Esophagus (tissue), 2 donors: ENCODE measurements around the gene RASGEF1C. TPM values are rescaled to one million over a fixed set of nuclear protein-coding genes. Genes with fewer than 3 reads are reported as not detected.

ENCODE experiments used
- H3K27ac ChIP-seq, 2 donors: one replicate each; pipeline ENCODE4 v1.5.1; 2013; ENCODE audit warnings: low read depth in 2 of 2, mild to moderate bottlenecking in 2 of 2, inconsistent platforms in 1 of 2, low read length in 1 of 2, moderate library complexity in 1 of 2
- H3K27me3 ChIP-seq, 2 donors: one replicate each; pipeline ENCODE4 v1.6.1; 2013; ENCODE audit warnings: low read length in 2 of 2, control low read depth in 1 of 2, mild to moderate bottlenecking in 1 of 2; ENCODE audit not compliant: insufficient read depth in 2 of 2, control insufficient read depth in 1 of 2
- H3K36me3 ChIP-seq, 2 donors: one replicate each; pipeline ENCODE4 v1.6.1; 2013; ENCODE audit warnings: low read length in 1 of 2; ENCODE audit not compliant: control insufficient read depth in 2 of 2, insufficient read depth in 2 of 2
- H3K4me1 ChIP-seq, 2 donors: one replicate each; pipeline ENCODE4 v1.6.1; 2013; ENCODE audit warnings: low read length in 1 of 2; ENCODE audit not compliant: control insufficient read depth in 2 of 2, insufficient read depth in 2 of 2
- H3K4me3 ChIP-seq, 2 donors: one replicate each; pipeline ENCODE4 v1.5.1; 2013; ENCODE audit warnings: low read length in 2 of 2, mild to moderate bottlenecking in 2 of 2, low read depth in 1 of 2, moderate library complexity in 1 of 2
- H3K9me3 ChIP-seq, 2 donors: one replicate each; pipeline ENCODE4 v1.6.1; 2013; ENCODE audit warnings: mild to moderate bottlenecking in 2 of 2, low read depth in 1 of 2, low read length in 1 of 2, moderate library complexity in 1 of 2; ENCODE audit not compliant: control insufficient read depth in 2 of 2, insufficient read depth in 1 of 2
- WGBS, 2 donors: extraction: QIAGEN DNeasy Blood & Tissue Kit; methylation state at CpG; one replicate each; pipeline ENCODE4 v1.1.7; 2013; 5-methylcytosine and 5-hydroxymethylcytosine counted together
- polyA plus RNA-seq, 2 donors: library from polyadenylated mRNA; stranded (reverse); fragments of 200-250 nt; gene quantifications; one replicate each; pipeline ENCODE4 v1.2.3, GENCODE V29; 2013
- donor health status: healthy with polysubstance abuse.
- donor health status: Bipolar disorder and iron deficiency.

Gene RASGEF1C
- polyA plus RNA-seq, 2 donors: 0.04 to 0.13 TPM

DNA sequence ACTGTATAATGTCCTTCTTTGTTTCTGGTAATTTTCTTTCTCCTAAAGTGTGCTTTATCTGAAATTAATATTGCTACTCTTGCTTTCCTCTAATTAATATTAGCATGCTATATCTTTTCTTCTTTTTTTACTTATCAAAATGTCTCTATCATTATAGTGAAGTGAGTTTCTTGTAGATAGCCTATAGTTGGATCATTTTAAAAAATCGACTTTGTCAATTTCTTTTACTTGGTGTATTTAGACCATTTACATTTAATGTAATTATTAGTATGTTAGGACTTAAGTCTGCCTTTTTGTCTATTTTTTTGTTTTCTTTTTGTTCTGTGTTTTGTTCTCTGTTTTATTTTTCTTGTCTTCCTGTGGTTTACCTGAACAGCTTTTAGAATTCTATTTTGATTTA lies 102.0 kb downstream of the RASGEF1C start:
- H3K27me3 ChIP-seq: no peaks in the 10 kb centered on the region
- no peaks in the 10 kb centered on the region for H3K36me3 ChIP-seq
- no peak overlapping the region for H3K4me3 ChIP-seq
- no peak overlapping the region for H3K27ac ChIP-seq
- WGBS, 2 donors: 89 to 94% methylated on average over 1 of the region's 1 CpG
- H3K9me3 ChIP-seq: peaks cover 0 to 6% of the 10 kb centered on the region in 2 donors
- H3K4me1 ChIP-seq: no peaks in the 10 kb centered on the region

DNA sequence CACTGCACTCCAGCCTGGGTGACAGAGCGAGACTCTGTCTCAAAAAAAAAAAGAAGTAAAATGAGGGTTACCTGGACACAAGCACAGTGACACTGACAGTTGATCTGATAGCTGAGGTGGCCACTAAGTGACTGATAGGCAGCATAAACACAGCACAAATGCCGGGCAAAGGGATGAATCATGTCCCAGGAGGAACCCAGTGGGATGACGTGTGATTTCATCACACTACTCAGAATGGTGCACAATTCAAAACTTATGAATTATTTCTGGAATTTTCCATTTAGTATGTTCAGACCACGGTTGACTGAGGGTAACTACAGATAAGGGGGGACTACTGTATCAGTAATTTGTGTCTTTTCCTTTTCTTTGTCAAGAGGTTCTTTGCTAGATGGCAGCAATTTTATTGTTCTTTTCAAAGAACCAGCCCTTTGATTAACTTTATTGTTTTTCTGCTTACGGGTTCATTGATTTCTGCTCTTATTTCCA lies 103.1 kb downstream of the RASGEF1C start:
- H3K27ac ChIP-seq: no peak overlapping the region
- WGBS, 2 donors: 79 to 80% methylated on average over 5 of the region's 5 CpGs
- no peak overlapping the region for H3K4me3 ChIP-seq
- H3K9me3 ChIP-seq: peaks cover 0 to 6% of the 10 kb centered on the region in 2 donors
- H3K27me3 ChIP-seq: peaks cover 0 to 2% of the 10 kb centered on the region in 2 donors
- H3K36me3 ChIP-seq: no peaks in the 10 kb centered on the region
- H3K4me1 ChIP-seq: no peaks in the 10 kb centered on the region

DNA sequence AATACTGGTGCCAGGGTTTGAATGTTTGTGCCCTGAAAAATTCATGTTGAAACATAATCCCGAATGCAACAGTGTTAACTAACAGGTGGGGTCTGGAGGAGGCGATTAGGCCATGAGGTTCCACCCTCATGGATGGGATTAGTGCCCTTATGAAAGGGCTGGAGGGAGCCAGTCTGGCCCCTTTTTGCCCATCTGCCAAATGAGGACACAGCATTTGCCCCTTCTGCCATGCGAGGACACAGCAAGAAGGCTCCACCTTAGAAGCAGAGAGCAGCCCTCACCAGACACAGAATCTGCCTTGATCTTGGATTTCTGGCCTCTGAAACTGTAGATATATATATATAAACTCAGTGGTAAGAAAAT lies 104.9 kb downstream of the RASGEF1C start:
- H3K27me3 ChIP-seq: peaks cover 0 to 2% of the 10 kb centered on the region in 2 donors
- no peak overlapping the region for H3K4me3 ChIP-seq
- peaks cover 0 to 6% of the 10 kb centered on the region in 2 donors for H3K9me3 ChIP-seq
- H3K36me3 ChIP-seq: no peaks in the 10 kb centered on the region
- 85 to 88% methylated on average over 3 of the region's 3 CpGs for WGBS, 2 donors
- no peaks in the 10 kb centered on the region for H3K4me1 ChIP-seq
- no peak overlapping the region for H3K27ac ChIP-seq

DNA sequence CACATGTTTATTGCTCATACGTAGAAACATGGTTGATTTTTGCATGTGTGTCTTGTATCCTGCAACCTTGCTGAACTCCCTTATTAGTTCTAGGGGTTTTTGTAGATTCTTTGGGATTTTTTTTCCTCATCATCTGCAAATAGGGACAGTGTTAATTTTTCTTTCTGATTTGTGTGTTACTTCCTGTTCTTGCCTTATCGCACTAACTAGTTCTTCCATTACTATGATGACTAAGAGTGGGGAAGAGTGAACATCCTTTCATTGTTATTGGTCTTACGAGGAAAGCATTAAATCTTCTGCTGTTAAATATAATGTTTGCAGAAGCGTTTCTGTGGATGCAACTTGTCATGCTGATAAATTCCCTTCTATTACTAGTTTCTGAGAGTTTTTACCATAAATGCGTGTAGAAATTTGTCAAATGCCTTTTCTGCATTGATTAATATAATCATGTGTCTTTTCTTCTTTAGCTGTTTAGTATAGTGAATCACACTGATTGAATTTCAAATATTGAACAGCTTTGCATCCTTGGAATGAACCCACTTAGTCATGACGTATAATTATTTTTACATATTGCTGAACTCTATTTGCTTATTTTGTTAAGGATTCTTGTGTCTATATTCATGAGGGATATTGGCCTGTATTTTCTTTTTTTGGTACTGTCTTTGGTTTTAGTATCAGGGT lies 105.4 kb downstream of the RASGEF1C start:
- no peak overlapping the region for H3K4me3 ChIP-seq
- H3K27me3 ChIP-seq: peaks cover 0 to 2% of the 10 kb centered on the region in 2 donors
- peaks cover 0 to 6% of the 10 kb centered on the region in 2 donors for H3K9me3 ChIP-seq
- 63 to 70% methylated on average over 6 of the region's 6 CpGs for WGBS, 2 donors
- no peaks in the 10 kb centered on the region for H3K4me1 ChIP-seq
- no peak overlapping the region for H3K27ac ChIP-seq
- no peaks in the 10 kb centered on the region for H3K36me3 ChIP-seq

DNA sequence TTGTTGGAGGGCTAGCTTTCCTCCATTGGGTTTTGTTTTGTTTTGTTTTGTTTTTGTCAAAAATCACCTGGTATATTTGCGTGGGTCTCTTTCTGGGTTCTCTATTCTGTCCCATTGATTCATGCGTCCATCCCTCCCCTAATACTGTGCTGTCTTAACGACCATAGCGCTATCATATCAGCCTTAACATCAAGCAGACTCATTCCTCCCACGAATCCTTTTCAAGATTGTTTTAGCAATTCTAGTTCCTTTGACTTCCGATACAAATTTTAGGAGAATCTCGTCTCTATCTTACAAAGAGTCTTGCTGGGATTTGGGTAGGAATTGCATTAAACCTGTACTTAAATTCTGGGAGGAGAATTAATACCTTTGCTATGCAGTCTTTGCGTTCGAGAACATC lies 106.4 kb downstream of the RASGEF1C start:
- Histone ChIP-seq H3K27me3 (peaks cover 0 to 2% of the 10 kb centered on the region in 2 donors), H3K36me3 (no peaks in the 10 kb centered on the region), H3K4me3 (no peak overlapping the region), H3K27ac (no peak overlapping the region), H3K4me1 (peaks cover 0 to 2% of the 10 kb centered on the region in 2 donors), H3K9me3 (peaks cover 0 to 5% of the 10 kb centered on the region in 2 donors)
- 87 to 88% methylated on average over 9 of the region's 9 CpGs for WGBS, 2 donors

DNA sequence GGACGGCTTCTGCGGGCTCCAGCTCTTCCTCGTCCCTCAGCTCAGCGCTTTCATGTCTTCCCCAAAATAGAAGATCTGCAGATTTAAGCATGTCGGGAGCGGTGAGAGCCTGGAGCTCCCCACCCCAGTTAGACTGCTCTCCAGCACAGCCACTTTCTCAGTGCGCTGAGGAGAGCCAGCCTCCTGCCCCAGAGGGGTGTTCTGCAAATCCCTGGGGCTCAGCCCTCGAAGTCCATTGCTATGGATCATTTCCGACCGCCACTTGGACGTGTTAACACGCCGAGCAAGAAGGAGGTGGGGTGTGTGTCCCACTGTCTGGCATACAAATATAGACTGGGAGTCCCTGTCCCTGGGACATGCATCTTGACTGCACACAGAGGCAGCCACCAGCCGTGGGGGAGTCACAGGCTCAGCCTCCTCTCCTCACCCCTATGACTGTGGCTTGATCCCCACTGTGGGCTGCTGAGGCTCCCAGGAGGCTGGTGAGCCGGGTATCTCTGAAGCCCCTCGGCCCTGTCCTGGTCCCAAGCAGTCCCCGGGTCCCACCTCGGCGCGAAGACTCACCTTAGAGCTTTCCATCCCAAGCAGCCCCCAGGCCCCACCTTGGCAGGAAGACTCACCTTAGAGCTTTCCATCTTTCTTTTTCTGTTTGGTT lies 107.4 kb downstream of the RASGEF1C start:
- H3K27me3 ChIP-seq: peaks cover 0 to 2% of the 10 kb centered on the region in 2 donors
- H3K36me3 ChIP-seq: no peaks in the 10 kb centered on the region
- H3K4me3 ChIP-seq: no peak overlapping the region
- H3K9me3 ChIP-seq: peaks cover 0 to 3% of the 10 kb centered on the region in 2 donors
- whole genome bisulfite sequencing, 2 donors: 82 to 90% methylated on average over 20 of the region's 20 CpGs
- H3K27ac ChIP-seq: no peak overlapping the region
- peaks cover 0 to 2% of the 10 kb centered on the region in 2 donors for H3K4me1 ChIP-seq

DNA sequence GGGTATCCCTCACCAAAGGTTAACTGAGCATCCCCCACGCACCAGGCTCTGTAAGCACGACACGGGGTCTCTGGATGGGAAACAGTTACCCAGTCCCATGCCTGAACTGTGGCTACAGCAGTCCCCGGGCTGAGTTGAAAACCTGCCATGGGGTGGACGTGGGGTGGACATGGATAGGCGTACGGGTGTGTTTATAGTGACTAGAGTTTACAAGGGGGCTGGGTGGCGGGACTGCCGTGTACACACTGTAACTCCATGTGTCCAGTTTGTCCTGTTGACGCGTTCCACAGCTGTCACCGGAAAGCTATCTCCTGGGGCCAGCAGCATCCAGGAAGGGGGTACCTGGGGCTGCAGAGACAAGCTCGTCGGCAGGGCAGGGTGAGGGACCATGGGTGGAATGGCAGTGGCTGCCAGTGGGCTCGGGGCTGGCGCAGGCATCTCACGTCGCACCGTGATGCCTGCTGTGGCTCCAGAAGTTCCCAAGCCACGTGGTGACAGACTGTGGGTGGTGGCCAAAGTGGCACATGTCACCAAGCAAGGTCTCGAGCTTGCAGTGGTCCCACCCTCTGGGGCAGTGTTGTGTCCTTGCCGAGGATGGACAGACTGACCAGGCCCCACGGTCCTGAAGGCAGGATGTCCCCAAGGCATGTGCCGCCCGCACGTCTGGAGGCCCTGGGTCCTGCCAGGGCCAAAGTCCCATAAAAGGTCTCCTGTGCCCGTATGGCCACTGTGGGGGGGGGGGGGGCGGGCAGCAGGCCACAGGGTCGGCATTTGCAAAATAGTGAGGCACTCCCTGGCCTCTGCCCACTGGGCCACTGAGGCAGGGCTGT lies 108.2 kb downstream of the RASGEF1C start:
- peaks cover 0 to 3% of the 10 kb centered on the region in 2 donors for H3K9me3 ChIP-seq
- peaks cover 0 to 2% of the 10 kb centered on the region in 2 donors for H3K4me1 ChIP-seq
- no peak overlapping the region for H3K4me3 ChIP-seq
- peaks cover 0 to 2% of the 10 kb centered on the region in 2 donors for H3K27me3 ChIP-seq
- H3K27ac ChIP-seq: no peak overlapping the region
- WGBS, 2 donors: 79 to 83% methylated on average over 29 of the region's 29 CpGs
- H3K36me3 ChIP-seq: no peaks in the 10 kb centered on the region

DNA sequence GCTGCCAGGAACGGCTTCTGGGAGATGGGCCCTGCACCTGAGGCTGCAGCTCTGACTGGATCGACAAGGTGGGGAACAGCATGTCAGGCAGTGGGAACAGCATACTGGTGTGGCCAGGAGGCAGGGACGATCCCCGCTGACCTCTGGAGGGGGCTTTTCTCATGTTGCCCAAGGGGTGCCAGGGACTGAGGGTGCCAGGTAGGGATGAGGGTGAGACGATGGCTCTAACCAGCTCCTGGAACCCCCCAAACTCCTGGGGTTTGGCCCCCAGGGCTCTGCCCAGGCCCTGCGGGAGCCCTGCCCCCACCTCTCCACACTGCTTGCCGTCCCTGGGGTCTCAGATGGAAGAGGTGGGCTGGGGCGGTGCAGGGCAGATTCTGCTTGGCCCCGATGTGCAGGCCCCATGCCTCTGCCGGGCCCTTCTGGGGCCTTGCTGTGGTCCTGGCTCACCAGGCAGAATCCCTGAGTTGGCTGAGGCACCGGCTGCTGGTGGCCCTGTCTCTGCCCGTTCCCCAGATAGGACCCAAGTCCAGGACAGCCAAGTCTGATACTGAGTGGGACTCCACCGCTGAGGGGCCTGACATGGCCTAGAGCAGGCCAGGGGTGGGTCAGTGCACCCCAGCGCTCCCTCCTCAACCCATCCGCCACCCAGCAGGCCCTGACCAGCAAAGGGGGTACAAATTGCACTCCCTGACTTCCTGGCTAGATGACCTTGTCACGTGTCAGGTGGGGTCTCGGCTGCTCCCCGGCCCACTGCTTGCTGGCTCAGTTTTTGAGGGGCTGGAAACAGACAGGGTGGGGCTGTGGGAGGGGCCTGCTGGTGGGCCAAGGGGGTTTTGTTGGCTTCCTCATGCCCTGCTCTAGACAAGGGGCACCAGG lies 109.0 kb downstream of the RASGEF1C start:
- Histone ChIP-seq H3K9me3 (no peaks in the 10 kb centered on the region), H3K4me1 (peaks cover 0 to 2% of the 10 kb centered on the region in 2 donors), H3K4me3 (no peak overlapping the region), H3K27me3 (peaks cover 0 to 2% of the 10 kb centered on the region in 2 donors), H3K36me3 (no peaks in the 10 kb centered on the region), H3K27ac (no peak overlapping the region)
- WGBS, 2 donors: 83 to 89% methylated on average over 18 of the region's 18 CpGs
